HG03108 (cell line): ENCODE measurements around the gene ARFGAP2.

Experiments used
- ATAC-seq: cut with Tn5 transposase; IDR thresholded peaks from one replicate; pipeline ENCODE4 v1.9.1; 2021; ENCODE audit warnings: moderate library complexity; ENCODE audit not compliant: unreplicated experiment

The ARFGAP2 gene

DNA sequence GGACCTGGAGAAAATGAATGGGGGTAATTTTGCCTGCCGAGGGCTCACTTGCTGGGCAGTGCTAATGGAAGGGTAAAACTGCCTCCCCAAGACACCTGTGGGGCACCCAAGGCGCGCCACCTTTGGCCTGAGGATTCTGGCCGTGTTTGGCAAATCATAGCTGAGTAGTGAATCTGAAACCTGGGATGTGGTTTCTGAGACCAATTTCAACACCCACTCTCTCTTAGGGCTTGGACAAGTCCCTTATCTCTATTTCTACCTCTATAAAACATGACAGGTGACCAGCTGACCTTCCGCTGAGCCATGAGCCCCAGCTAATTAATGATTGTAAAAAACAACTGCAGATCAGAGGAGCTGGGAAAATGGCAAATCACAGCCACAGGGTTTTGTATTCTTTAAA, 11.0 kb upstream of the ARFGAP2 start:
- ATAC-seq, result no peak

DNA sequence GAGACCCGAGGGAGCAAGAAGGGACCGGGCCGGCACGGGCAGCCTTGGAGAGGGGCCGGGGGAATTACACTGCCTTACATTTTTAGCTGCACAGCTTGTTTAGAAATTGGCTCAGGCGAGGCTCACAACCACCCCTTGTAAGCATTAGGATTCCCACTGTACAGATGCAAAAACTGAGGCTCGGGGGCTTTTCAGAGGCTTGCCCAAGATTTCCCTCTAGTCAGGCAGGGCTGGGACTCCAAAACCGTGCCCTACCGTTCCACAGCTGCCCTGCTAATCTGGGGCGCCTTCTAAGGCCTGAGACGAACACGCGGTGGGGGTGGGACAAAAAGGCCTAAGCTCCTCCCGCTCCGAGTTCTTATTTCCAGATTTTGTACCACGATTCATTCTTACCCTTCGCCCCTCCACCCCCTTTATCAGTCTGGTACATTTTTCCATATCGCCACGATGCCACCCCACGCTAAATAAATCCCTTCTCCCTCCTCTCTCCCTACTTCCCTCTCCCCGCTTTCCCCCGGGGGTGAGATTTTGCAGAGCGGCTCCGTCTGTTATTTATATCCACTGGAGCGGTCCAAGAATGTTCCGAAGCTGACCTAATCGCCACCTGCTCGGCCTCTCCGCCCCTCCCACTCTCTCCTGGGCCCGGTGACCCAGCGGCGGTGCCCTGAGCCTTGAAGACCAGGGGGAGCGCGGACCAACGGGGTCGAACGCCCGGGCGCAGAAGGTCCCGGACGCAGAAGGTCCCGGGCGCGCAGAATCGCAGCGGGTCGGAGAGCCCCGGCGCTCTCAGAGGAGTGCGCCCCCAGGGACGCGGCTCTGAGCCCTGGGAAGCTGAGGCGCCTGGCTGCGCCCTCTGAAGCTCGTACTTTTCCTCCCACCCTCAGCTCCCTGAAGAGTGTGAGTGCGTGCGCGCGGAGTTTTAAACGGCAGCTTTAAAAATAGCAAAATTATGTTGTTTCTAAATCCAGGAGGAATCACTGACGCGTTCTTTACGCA, 10.3 kb upstream of the ARFGAP2 start:
- ATAC-seq, result no peak

DNA sequence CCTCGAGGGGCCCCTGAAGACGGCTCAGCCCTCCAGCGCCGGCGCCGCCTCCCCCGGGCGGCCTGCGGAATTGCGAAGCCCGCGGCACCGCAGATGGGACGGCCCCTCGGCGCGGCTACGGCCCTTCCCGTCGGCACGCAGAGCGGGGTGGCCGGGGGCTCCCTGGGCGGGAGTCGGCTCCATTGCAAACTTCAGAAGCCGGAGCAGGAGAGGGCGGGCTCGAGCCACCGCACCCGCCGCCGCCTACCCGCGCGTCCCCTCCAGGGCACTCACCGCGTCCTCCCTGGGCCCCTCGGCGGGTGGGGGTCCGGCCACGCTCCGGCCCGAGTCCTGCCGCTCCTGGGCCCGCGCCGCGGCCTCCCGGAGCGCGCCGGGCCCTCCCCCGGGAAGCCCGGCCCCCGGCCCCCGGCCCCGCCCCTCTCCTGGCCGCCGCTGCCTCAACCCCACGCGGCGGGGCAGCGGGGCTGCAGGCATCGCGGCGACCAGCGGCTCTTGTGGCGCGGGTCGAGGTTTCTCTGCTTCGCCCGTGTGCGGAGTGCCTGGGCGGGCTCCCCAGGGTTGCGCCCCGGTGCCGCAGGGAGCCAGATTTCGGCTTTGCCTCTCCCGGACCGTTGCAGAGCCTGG, 9.5 kb upstream of the ARFGAP2 start, which contains the start of gene PACSIN3:
Gene PACSIN3, minus strand, starts transcription at position 359 of the 624 bp plus-strand sequence. CDS start 3,707 bp downstream, outside the sequence.
- no peak for ATAC-seq

DNA sequence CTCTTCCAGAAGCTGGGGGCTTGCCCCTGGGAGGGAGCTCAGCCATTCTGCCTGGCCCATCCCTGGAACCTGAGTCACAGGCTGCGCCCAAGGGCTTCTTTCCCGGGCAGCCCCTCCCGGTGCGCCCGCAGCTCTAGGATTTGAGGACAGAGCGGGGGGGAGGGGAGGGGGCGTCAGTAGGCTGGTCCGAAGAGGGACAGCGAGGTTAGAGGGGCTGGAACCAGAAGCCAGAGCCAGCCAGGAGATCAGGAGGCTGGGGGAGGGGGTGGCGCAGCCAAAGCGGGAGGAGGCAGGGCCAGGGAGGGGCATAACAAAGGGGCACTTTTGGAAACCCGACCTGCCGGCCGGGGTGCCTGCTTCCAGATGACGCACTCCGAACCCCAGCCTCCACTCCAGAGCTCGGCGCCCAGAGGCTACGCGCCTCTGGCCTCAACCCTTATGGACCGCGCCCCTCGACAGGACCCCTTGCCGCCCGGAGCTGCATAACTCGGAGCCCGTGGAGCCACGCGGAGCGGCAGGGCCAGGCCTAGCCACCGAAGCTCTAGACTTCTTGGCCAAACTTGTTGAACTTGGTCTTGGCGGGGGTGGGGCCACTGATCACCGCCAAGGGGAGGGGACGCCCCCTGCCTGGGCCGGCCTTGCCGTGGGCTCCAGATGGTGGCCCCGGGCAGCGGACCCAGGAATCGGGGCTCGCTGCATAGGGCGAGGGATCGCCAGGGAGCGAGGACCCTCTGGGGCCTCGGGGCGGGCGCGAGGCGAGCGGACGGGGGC, 8.8 kb upstream of the ARFGAP2 start:
- no peak for ATAC-seq

DNA sequence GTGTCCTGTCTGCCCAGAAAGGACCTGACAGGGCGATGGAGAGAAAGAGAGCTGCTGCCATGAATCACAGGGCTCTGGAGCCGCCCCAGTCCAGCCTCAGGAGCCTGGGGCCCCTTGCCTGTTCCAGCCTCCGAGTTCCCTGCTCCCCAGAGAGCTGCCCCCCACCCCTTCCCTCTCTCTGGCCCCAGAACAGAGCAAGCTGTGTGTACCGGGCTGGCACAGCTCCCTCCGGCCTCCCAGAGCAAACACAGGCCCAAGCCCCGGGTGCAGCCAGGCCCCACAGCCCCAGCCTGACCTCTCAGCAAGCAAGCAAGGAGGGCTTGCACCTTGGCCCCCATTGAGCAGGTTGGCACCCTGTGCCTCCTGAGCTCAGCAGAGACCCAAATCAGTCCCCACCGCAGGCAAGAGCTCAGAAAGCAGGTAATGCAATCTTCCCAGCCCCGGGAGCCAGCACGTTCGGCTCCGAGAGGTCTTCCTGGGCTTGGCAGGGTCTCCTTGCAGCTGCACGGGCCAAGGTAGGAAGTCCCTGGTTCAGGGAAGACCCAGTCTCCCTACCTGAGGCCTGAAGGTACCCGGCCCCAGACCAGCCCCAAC, 8.1 kb upstream of the ARFGAP2 start:
- no peak for ATAC-seq

DNA sequence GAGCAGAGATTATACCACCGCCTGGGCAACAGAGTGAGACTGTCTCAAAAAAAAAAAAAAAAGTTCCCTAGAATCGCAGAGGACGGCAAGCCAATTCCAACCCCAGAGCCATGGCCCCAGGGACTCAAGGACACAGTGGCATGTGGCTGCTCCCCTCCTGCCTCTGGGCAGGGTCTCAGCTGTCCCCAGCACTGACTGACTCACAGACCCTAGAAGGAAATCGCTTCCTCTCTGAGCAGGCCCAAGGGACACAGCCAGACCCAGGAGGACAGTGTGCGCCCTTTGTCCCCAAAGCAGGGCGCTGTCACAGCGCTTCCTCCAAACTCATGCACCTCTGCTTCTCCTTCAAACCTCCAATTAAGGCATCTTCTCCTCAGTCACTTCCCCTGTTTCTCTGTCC, 7.3 kb upstream of the ARFGAP2 start:
- no peak for ATAC-seq

DNA sequence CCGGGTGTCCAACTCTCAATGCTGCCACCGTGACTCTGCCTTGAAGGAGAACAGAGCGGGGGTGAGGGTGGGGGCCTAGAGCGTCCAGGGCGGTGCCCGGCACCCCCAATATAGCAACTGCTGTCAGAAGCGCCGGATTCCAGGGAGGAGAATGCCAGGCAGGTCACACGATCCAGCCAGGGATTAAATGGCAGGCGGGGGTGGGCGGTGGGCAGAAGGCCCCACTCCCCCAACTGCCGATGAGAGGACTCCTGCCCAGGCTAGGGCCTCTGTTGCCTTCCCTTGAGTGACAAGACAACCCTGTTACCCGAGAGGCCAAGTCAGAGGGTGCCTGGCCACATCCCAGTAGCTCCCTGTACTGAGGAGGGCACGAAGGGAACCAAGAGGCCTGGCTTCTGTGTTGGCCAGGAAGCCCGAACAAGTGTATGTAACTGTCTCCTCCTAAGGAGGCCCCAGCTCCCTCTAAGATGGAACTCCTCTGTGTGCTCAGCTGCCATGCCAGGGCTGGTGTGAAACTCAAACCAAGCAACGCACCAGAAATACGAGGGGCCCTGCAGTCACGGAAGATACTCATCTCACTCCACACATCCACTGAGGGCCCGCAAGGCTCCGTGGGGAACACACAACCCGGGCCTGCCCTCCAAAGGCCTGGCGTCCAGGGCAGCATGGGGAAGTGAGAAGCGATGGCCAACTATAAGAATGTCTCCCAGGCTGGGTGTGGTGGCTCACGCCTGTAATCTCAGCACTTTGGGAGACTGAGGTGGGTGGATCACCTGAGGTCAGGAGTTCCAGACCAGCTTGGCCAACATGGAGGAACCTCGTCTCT, 6.6 kb upstream of the ARFGAP2 start:
- no peak for ATAC-seq

DNA sequence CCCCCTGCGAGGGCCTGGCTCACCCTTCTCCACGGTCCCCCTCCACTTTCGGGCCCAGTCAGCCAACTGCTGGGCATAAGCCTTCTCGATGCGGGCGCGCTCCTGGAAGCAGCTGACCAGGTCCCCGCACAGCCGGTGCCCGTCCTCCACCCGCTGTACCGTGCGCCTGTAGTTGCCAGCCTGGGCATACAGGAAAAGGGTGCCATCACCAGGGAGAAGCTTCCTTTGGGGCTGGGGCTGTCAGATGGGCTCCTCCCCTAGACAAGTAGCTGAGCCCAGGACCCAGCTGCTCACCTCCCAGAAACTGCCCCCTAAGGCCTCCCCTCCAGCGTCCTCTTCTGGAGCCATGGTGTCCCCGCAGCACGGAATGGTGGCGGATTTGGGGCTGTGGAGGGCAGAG, 5.7 kb upstream of the ARFGAP2 start:
- ATAC-seq, result no peak

DNA sequence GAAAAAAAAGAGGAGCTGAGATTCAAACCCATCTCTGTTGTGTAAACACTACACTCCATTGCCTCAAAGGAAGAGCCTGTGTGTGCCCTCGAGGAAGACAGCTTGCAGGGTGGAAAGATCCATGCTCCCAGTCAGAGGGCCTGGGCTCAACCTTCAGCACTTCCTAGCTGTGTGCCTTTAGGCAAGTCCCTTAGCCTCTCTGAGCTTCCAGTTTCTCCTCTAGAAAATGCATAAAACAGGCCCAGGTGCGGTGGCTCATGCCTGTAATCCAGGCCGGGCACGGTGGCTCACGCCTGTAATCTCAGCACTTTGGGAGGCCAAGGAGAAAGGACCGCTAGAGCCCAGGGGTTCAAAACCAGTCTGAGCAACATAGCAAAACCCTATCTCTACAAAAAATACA, 4.6 kb upstream of the ARFGAP2 start:
- ATAC-seq, result no peak

DNA sequence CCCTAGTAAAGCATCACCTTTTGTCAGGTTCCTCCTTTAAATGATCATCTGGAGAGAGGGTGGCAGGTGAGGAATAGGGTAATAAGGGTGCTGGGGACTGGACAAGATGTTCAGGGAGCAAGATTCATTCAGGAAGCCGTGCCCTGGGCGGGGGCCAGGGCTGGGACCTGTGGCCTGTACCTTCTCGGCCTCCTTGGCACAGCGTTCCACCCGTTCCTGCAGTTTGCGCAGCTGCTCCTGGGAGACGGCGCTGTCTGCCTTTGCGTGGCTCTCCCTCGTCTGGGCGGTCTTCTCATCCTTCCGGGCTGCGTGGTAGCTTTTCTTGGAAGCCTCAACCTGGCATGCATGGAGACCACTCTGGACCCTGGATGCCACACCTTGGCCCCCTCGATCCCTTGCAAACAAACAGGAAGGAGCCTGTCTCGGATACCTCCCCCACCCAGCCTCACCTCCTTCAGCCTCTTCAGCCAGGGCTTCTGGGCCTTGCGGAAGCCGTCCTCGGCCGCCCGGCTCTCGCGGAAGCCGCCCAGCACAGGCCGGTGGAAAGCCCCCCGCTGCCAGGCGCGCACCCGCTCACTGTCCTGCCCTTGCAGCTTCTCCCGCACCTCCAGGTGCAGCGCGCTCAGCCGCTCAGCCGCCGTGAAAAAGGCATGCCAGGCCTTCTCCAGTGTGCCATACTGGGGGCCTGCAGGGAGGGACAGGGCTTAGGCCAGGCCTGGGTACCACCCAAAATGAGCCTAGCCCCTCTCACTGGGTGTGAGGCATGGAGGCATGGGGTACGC, 3.5 kb upstream of the ARFGAP2 start:
- no peak for ATAC-seq

DNA sequence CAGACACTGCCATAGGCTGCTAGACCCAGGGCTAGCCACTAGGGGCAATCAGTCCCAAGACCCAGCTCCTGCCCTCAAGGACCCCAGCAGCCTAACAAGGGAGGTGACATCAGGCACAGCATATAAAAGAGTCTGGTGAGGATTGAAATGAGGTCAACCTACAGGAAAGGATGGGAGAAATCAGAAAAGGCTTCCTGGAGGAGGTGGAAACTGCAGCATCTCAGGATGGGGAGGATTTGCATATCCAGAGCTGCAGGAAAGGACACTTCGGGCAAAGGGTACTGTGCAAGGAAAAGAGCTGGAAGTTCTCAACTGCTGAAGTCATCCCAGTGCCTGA, 2.9 kb upstream of the ARFGAP2 start:
- ATAC-seq, result no peak

DNA sequence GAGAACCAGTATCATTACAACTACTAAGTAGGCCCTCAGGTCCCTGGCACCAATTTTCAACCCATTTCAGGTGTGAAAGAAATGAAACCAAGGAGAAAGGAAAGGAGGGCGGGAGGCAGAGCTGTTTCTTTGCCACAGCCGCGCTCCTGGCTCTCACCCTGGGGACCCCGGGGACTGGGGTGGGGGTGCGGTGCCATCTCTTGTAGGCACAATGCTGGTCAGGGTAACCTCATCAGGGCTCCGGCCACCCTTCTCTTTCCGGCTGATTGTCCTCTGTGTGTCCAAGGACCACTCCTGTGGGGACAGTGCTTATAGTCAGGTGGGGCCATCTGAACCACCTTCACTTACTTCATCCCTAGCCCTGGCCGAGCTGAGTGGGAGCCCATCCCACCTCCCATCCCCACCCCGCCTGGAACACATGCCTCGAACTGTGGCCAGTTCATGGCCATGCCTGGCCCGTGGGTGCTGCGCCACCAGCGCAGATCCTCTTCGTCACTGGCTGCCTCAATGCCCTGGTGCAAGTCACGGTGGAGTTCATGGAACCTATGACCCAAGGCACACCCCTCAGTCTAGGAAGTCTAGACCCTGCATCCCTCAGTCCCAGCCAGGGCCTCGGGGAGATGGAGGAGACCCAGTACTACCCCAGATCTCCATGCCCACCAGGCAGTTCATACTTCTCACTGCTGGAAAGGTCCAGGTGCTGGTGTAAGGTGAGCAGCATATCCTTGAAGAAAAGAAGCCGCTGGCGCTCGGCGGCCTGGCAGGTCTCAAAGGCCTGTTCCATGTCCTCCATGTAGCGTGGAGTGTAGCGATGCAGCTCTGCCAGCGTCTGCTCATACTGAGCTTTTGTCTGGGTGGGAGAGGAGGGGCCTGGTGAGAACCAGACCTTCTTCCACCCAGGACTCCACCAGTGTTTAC, 2.3 kb upstream of the ARFGAP2 start:
- ATAC-seq, result no peak

DNA sequence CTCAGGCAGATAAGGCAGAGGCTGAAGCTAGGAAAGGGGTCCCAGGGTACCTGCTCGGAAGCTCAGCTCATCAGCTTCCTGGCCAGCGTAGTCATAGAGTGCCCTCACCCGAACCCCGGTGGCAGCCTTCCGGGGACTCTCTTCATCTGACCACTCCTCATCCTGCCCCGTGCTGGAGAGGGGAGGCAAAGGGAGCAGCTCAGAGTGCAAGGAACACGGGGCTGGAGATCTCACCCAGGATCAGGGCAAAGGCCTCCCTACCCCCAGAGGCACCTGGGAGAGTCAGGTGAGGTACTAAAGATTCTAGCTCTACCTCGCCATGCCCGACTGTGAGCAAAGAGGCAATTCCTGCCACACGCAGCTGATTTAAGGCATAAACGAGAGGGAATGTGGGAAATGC, 1.6 kb upstream of the ARFGAP2 start:
- no peak for ATAC-seq

DNA sequence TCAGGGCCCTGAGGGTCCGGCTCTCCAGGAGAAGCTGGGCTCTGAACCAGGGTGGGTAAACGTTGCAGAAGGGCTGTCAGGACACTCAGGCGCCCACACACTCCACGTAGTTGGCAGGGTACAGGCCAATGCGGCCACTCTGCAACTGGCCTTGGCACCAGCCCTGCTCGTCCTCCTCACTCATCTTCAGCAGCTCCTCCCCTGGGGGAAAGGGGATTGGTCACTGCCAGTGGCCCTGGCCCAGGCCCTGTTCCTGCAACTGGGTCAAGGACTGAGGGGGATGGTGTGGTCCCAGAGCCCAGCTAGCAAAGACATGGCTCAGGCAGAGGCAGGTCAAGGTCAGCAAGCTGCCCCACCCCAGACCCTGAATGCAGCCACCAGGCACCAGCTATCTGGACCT, 1.2 kb upstream of the ARFGAP2 start:
- no peak for ATAC-seq

DNA sequence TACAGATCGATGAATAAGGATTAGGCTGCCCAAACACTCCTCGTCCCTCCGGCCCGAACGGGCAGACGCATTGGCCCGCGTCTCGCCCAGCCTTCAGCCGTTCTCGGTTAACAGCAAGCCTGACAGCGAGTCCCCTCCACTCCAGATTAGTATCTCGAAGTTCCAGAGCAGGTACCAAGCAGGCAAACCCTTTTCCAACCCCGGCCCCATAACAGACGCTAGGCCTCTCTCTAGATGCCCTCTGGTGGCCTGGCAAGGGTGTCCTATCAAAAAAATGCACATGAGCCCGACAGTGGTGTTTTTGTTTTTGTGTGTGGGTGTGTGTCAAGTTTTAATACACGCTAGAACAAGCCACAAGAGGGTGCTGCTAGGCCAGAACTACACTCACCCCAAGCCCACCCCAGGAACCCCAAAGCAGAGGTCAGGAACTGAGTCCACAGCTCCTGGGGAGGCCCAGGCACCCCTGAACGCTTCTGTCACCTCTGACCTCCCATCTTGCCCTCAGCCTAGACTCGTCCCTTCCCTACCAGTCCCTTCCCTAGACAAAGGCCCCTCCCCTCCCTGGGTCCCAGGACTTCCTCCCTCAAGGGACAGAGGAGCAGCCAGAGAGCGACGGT, 658 bp upstream of the ARFGAP2 start:
- ATAC-seq, result peak; percentile 35

DNA sequence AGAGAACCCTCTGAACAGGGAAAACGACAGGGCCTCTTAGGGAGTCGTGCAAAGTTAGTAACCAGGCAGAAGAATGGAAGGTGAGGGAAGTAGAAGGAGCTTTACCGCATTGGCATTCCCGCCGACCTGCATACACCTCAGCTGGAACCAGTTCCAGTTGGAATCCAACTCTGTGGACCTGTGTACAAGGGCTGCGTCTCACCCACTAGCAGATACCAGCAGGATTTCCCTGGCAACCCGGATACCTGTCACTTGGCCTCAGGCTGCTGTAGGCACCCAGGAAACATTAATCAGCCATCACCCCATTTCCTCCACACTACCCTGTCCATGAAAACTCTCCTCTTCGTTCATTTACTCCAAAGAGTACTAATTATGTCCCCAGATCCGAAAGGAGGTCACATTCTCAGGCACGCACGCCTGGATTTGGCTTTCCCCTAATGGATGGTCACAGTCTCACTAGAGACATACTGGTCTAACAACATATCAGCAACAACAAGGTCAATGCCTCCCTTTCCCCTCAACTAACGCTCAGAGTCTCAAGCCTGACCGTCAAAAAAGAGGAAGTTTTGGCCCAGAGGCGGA, 842 bp downstream of the ARFGAP2 start:
- ATAC-seq, result no peak

DNA sequence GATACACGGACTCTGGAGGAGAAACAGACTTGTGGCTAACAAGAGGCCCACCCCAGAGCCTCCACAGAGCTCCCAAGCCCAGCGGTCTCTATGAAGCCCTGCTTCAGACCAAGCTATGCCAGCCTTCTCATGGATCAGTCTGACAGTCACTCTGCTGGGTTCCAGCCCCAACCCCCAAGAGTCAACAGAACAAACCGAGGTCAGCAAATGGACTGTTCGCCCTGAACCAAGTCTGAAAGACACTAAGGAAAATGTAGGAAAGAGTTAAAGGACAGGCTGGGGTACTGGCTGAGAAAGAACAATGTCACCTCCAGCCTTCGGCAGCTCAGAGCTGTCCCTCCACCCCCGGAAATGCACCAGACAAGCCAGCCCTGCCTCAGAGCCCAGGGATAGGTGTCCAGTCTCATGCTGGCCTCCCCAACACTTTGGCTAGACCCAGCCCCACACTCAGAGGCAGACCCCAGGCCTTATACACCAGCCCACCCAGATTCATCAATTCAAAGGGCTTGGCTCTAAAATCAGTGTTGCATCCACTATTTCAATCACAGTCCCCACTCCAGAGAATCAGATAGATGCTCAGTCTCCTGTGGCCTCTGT, 3.8 kb downstream of the ARFGAP2 start:
- ATAC-seq, result no peak
